ENCODE results near the gene RC3H2.
"Not testable (repeated sequence)": the region's sequence is repeated elsewhere in the genome, so short reads cannot be mapped to it uniquely, and the experiment has no call there.

RC3H2 gene

GRCh38 chr9:122865300-122865699, 39.9 kb downstream of the RC3H2 start:
- no peak for DNase-seq
- TF ChIP-seq, protein P1, sequence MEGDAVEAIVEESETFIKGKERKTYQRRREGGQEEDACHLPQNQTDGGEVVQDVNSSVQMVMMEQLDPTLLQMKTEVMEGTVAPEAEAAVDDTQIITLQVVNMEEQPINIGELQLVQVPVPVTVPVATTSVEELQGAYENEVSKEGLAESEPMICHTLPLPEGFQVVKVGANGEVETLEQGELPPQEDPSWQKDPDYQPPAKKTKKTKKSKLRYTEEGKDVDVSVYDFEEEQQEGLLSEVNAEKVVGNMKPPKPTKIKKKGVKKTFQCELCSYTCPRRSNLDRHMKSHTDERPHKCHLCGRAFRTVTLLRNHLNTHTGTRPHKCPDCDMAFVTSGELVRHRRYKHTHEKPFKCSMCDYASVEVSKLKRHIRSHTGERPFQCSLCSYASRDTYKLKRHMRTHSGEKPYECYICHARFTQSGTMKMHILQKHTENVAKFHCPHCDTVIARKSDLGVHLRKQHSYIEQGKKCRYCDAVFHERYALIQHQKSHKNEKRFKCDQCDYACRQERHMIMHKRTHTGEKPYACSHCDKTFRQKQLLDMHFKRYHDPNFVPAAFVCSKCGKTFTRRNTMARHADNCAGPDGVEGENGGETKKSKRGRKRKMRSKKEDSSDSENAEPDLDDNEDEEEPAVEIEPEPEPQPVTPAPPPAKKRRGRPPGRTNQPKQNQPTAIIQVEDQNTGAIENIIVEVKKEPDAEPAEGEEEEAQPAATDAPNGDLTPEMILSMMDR (IDR thresholded peaks at IDR 0.05; ENCODE audit: low read depth, low read length, missing control alignments): no peak
- Histone ChIP-seq H3K27me3 (replicated peaks) (no peaks in the 10 kb centered on the region), H3K27ac (no peak overlapping the region), H3K36me3 (replicated peaks) (peaks cover 12% of the 10 kb centered on the region), H3K4me3 (ENCODE audit: low read depth, low read length) (no peak overlapping the region)
- in situ Hi-C loops (cut with HindIII; ENCODE audit: low pct_ligation_motif_present, low sequenced_read_pairs): no loop called here

- Histone ChIP-seq H3K27ac (no peak overlapping the region), H3K27me3 (replicated peaks) (no peaks in the 10 kb centered on the region), H3K4me3 (ENCODE audit: low read depth, low read length) (no peak overlapping the region), H3K36me3 (replicated peaks) (peaks cover 14% of the 10 kb centered on the region)
- in situ Hi-C loops (cut with HindIII; ENCODE audit: low pct_ligation_motif_present, low sequenced_read_pairs): no loop called here
- TF ChIP-seq, protein P1 (IDR thresholded peaks at IDR 0.05; ENCODE audit: low read depth, low read length, missing control alignments): no peak
- DNase-seq: no peak
Observed at GRCh38 chr9:122863407-122863806, 41.8 kb downstream of the RC3H2 start.

DNA sequence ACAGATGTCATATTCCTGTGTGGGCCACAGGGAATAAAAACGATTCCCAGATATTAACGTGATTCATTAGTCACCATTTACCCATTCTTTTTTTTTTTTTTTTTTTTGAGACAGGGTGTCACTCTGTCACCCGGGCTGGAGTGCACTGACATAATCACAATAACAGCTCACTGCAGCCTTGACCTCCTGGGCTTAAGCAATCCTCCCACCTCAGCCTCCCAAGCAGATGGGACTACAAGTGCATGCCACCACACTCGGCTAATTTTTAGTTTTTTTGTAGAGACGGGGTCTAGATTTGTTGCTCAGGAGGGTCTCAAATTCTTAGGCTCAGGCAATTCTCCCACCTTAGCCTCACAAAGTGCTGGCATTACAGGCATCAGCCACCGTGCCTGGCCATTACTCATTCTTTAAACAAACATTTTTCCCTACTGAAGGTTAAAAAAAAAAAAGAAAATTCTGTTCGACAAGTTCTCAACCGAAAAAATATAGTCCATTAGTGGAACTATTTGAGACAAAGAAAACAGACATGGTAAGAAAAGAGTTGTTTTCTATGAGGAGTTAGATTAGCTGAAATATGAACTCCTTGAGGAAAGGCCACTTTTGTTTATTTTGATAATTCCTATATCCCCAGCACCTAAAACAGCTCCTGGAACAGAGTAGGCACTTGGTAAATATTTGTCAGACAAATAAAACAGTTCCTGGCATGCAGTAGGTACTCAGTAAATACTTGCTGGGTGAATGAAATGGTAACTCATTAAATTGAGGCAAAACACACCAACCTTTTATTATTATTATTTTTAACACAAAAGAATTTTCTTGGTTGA, 44.6 kb downstream of the RC3H2 start:
- in situ Hi-C loops (cut with HindIII; ENCODE audit: low pct_ligation_motif_present, low sequenced_read_pairs): no loop called here
- Histone ChIP-seq H3K27me3 (replicated peaks) (no peaks in the 10 kb centered on the region), H3K27ac (no peak overlapping the region), H3K4me3 (ENCODE audit: low read depth, low read length) (no peak overlapping the region), H3K36me3 (replicated peaks) (peaks cover 33% of the 10 kb centered on the region)
- DNase-seq: no peak
- TF ChIP-seq, protein P1 (IDR thresholded peaks at IDR 0.05; ENCODE audit: low read depth, low read length, missing control alignments): no peak

- peaks cover 45% of the 10 kb centered on the region for H3K36me3 ChIP-seq (replicated peaks)
- in situ Hi-C loops (cut with HindIII; ENCODE audit: low pct_ligation_motif_present, low sequenced_read_pairs): no loop called here
- no peak overlapping the region for H3K27ac ChIP-seq
- H3K4me3 ChIP-seq (ENCODE audit: low read depth, low read length): no peak overlapping the region
- no peaks in the 10 kb centered on the region for H3K27me3 ChIP-seq (replicated peaks)
- TF ChIP-seq, protein P1 (IDR thresholded peaks at IDR 0.05; ENCODE audit: low read depth, low read length, missing control alignments): no peak
- no peak for DNase-seq
Observed at GRCh38 chr9:122857815-122858214, 47.3 kb downstream of the RC3H2 start.

DNA sequence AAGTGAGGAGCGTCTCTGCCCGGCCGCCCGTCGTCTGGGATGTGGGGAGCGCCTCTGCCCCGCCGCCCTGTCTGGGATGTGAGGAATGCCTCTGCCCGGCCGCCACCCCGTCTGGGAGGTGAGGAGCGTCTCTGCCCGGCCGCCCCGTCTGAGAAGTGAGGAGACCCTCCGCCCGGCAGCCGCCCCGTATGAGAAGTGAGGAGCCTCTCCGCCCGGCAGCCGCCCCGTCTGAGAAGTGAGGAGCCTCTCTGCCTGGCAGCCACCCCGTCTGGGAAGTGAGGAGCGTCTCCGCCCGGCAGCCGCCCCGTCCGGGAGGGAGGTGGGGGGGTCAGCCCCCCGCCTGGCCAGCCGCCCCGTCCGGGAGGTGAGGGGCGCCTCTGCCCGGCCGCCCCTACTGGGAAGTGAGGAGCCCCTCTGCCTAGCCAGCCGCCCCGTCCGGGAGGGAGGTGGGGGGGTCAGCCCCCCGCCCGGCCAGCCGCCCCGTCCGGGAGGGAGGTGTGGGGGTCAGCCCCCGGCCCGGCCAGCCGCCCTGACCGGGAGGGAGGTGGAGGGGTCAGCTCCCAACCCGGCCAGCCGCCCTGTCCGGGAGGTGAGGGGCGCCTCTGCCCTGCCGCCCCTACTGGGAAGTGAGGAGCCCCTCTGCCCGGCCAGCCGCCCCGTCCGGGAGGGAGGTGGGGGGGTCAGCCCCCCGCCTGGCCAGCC, 52.9 kb downstream of the RC3H2 start:
- H3K4me3 ChIP-seq (ENCODE audit: low read depth, low read length); H3K27me3 ChIP-seq (replicated peaks); DNase-seq; in situ Hi-C loops (cut with HindIII; ENCODE audit: low pct_ligation_motif_present, low sequenced_read_pairs); H3K27ac ChIP-seq: not testable (repeated sequence)
- peaks cover 50% of the 10 kb centered on the region for H3K36me3 ChIP-seq (replicated peaks)

DNA sequence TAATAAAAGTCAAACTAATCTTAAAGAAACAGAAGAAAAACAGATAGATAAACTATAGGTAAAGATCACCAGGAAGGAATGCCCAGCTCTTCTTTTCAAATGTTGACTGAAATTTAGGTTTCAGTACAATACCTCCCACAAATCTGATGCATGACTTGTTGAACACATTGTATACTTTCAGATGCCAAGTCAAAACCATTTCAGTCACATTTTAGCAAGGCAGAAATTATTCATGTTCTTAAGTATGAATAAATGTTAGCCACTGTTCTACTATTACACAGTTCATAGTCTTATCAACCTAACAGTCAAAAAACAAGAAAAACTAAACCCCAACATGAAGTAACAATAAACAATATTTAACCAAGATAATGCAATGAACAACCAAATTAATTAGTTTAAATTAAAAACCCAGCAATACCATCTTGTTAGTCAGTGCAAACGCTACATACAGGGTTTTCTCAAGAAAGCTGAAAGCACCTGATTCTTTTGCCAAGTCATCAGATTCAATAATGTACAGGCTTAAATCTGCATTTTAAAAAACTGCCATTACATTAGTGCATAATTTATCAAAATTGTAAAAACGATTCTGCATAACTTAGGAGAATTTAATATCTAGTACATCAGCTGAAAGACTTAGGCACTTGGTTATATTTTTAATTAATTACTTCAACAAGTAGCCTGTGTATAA, 56.8 kb downstream of the RC3H2 start:
- no peaks in the 10 kb centered on the region for H3K27me3 ChIP-seq (replicated peaks)
- no peak overlapping the region for H3K4me3 ChIP-seq (ENCODE audit: low read depth, low read length)
- in situ Hi-C loops (cut with HindIII; ENCODE audit: low pct_ligation_motif_present, low sequenced_read_pairs): no loop called here
- H3K36me3 ChIP-seq (replicated peaks): peaks cover 31% of the 10 kb centered on the region
- no peak for DNase-seq
- TF ChIP-seq, protein P1 (IDR thresholded peaks at IDR 0.05; ENCODE audit: low read depth, low read length, missing control alignments): no peak
- H3K27ac ChIP-seq: no peak overlapping the region

All from brain microvascular endothelial cell (primary cell).